HG03442 (cell line): ENCODE measurements around the gene CLCN3.
"Not testable (repeated sequence)": the region's sequence is repeated elsewhere in the genome, so short reads cannot be mapped to it uniquely, and the experiment has no call there.

Experiments
- ATAC-seq: cut with Tn5 transposase; IDR thresholded peaks from one replicate; pipeline ENCODE4 v1.9.1; 2021; ENCODE audit warnings: mild to moderate bottlenecking, moderate library complexity; ENCODE audit not compliant: unreplicated experiment

Gene CLCN3

GRCh38 chr4:169617306-169617705 lies 3.1 kb upstream of the CLCN3 start:
- ATAC-seq: no peak

- ATAC-seq: no peak
Observed at GRCh38 chr4:169618286-169618685, 2.1 kb upstream of the CLCN3 start.

- no peak for ATAC-seq
Observed at GRCh38 chr4:169618986-169619385, 1.4 kb upstream of the CLCN3 start.

- ATAC-seq: peak; percentile 39
Observed at GRCh38 chr4:169619518-169619957, 840 bp upstream of the CLCN3 start.

- ATAC-seq: no peak
Observed at GRCh38 chr4:169620880-169621248, 486 bp downstream of the CLCN3 start.

- ATAC-seq: no peak
Observed at GRCh38 chr4:169621731-169622492, 1.5 kb downstream of the CLCN3 start.

GRCh38 chr4:169622566-169622965 lies 2.2 kb downstream of the CLCN3 start:
- ATAC-seq: no peak

- ATAC-seq: not testable (repeated sequence)
Observed at GRCh38 chr4:169624012-169624411, 3.6 kb downstream of the CLCN3 start.

- ATAC-seq: no peak
Observed at GRCh38 chr4:169625886-169626285, 5.5 kb downstream of the CLCN3 start.

GRCh38 chr4:169626331-169627282 lies 6.2 kb downstream of the CLCN3 start:
- no peak for ATAC-seq

GRCh38 chr4:169627307-169627706 lies 6.9 kb downstream of the CLCN3 start:
- no peak for ATAC-seq

GRCh38 chr4:169628579-169628978 lies 8.2 kb downstream of the CLCN3 start:
- ATAC-seq: no peak

GRCh38 chr4:169630069-169630468 lies 9.7 kb downstream of the CLCN3 start:
- ATAC-seq: no peak

- ATAC-seq: no peak
Observed at GRCh38 chr4:169632896-169633295, 12.5 kb downstream of the CLCN3 start.

- no peak for ATAC-seq
Observed at GRCh38 chr4:169634975-169635374, 14.6 kb downstream of the CLCN3 start.

- no peak for ATAC-seq
Observed at GRCh38 chr4:169640261-169640870, 20.0 kb downstream of the CLCN3 start.

GRCh38 chr4:169644802-169645201 lies 24.4 kb downstream of the CLCN3 start:
- no peak for ATAC-seq

GRCh38 chr4:169645627-169646026 lies 25.2 kb downstream of the CLCN3 start:
- no peak for ATAC-seq

- no peak for ATAC-seq
Observed at GRCh38 chr4:169649545-169650226, 29.3 kb downstream of the CLCN3 start.

- no peak for ATAC-seq
Observed at GRCh38 chr4:169650227-169650936, 30.0 kb downstream of the CLCN3 start.
